Skeletal muscle satellite cell (primary cell): ENCODE measurements around the gene PRRT2. TPM values are rescaled to one million over a fixed set of nuclear protein-coding genes. Genes with fewer than 3 reads are reported as not detected.
"Not testable (repeated sequence)": the region's sequence is repeated elsewhere in the genome, so short reads cannot be mapped to it uniquely, and the experiment has no call there.

ENCODE experiments used
- H3K27me3 ChIP-seq: 2 replicates; pipeline ENCODE4 v1.7.0; 2013; ENCODE audit warnings: low read length; ENCODE audit not compliant: control insufficient read depth, insufficient read depth
- H3K36me3 ChIP-seq: 2 replicates; pipeline ENCODE4 v1.7.0; 2013; ENCODE audit warnings: mild to moderate bottlenecking, control low read depth, low read length; ENCODE audit not compliant: insufficient read depth
- H3K4me1 ChIP-seq: 2 replicates; pipeline ENCODE4 v1.7.0; 2013; ENCODE audit warnings: low read length; ENCODE audit not compliant: control insufficient read depth, insufficient read depth
- H3K4me2 ChIP-seq: 2 replicates; pipeline ENCODE4 v1.7.0; 2013; ENCODE audit warnings: mild to moderate bottlenecking, low read length
- H3K4me3 ChIP-seq: 2 replicates; pipeline ENCODE4 v1.7.0; 2013; ENCODE audit warnings: low read length
- H3K9ac ChIP-seq: 2 replicates; pipeline ENCODE4 v1.7.0; 2013; ENCODE audit warnings: mild to moderate bottlenecking, low read depth, low read length, moderate library complexity
- H3K9me3 ChIP-seq: replicated peaks from 2 replicates; pipeline ENCODE4 v1.7.0; 2013; ENCODE audit warnings: mild to moderate bottlenecking, control low read depth, low read length
- total RNA-seq: library from RNA; depleted of rRNA; stranded (reverse); fragments of >200 nt; gene quantifications from 2 replicates; pipeline ENCODE4 v1.2.3, GENCODE V29; 2012; rRNA removed

The PRRT2 gene
- 0.25 and 2.0 TPM in 2 replicates for total RNA-seq

- H3K4me3 ChIP-seq = peak within 1 kb of the TSS; percentile 65
- H3K27me3 ChIP-seq = no peaks in the 10 kb centered on the region
- H3K36me3 ChIP-seq = peaks cover 21% of the 10 kb centered on the region
- H3K4me2 ChIP-seq = peak within 1 kb of the TSS; percentile 94
- H3K9ac ChIP-seq = peak within 1 kb of the TSS; percentile 42
- peaks cover 55% of the 10 kb centered on the region for H3K4me1 ChIP-seq
- H3K9me3 ChIP-seq = no peaks in the 10 kb centered on the region
Observed at GRCh38 chr16:29811896-29812665, at the start of gene PRRT2. PRRT2 (plus strand) TSS chr16:29812193; CDS start chr16:29813055, 862 bp downstream.

DNA sequence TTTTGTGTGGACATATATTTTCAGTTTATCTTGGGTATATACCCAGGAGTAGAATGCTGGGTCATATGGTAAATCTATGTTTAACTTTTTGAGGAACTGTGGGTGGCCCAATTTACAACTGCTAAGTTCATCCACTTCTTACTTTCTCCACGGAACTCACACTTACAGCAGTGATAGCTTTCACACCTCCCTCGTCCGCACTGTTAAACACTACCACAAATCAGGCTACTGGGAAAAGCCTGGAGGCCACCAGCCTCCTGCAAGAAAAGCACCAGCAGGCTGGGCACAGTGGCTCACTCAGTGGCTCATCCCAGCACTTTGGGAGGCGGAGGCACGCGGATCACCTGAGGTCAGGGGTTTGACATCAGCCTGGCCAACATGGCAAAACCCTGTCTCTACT lies 48.7 kb upstream of the PRRT2 start:
- H3K9me3 ChIP-seq = no peaks in the 10 kb centered on the region
- H3K36me3 ChIP-seq = no peaks in the 10 kb centered on the region
- no peak overlapping the region for H3K9ac ChIP-seq
- no peaks in the 10 kb centered on the region for H3K4me1 ChIP-seq
- H3K4me3 ChIP-seq = no peak overlapping the region
- no peak overlapping the region for H3K4me2 ChIP-seq
- peaks cover 25% of the 10 kb centered on the region for H3K27me3 ChIP-seq

GRCh38 chr16:29765167-29766032 lies 46.6 kb upstream of the PRRT2 start:
- H3K36me3 ChIP-seq = no peaks in the 10 kb centered on the region
- no peaks in the 10 kb centered on the region for H3K9me3 ChIP-seq
- H3K27me3 ChIP-seq = peaks cover 29% of the 10 kb centered on the region
- no peak overlapping the region for H3K4me2 ChIP-seq
- H3K9ac ChIP-seq = no peak overlapping the region
- no peak overlapping the region for H3K4me3 ChIP-seq
- H3K4me1 ChIP-seq = no peaks in the 10 kb centered on the region

- Histone ChIP-seq H3K4me1 (no peaks in the 10 kb centered on the region), H3K27me3 (peaks cover 26% of the 10 kb centered on the region), H3K9ac (no peak overlapping the region), H3K36me3 (no peaks in the 10 kb centered on the region), H3K9me3 (no peaks in the 10 kb centered on the region), H3K4me2 (no peak overlapping the region), H3K4me3 (no peak overlapping the region)
Observed at GRCh38 chr16:29766571-29766970, 45.4 kb upstream of the PRRT2 start.

GRCh38 chr16:29767062-29767461 lies 44.9 kb upstream of the PRRT2 start:
- H3K4me1 ChIP-seq = no peaks in the 10 kb centered on the region
- no peak overlapping the region for H3K9ac ChIP-seq
- no peak overlapping the region for H3K4me2 ChIP-seq
- H3K36me3 ChIP-seq = no peaks in the 10 kb centered on the region
- H3K4me3 ChIP-seq = no peak overlapping the region
- peaks cover 26% of the 10 kb centered on the region for H3K27me3 ChIP-seq
- H3K9me3 ChIP-seq = no peaks in the 10 kb centered on the region

DNA sequence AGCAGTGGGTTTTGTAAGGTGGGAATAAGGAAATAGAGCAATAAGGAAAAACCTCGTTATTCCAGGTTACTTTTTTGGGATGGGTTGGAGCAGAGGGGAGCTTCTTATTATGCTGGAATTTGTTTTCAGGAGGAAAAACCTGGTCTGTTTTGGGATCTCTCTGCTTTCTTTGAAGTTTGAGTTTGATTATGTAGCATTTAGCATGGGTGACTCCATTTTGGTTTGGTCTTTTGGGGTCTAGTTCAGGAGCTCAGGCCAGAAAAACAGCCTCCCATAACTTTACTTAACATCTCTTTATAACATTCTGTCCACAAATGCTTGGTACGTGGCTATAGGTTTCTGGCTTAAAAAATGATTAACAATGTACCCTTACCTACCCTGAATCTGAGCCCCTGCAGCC lies 42.5 kb upstream of the PRRT2 start:
- H3K9ac ChIP-seq = no peak overlapping the region
- no peaks in the 10 kb centered on the region for H3K36me3 ChIP-seq
- peaks cover 9% of the 10 kb centered on the region for H3K27me3 ChIP-seq
- no peak overlapping the region for H3K4me2 ChIP-seq
- no peaks in the 10 kb centered on the region for H3K9me3 ChIP-seq
- no peaks in the 10 kb centered on the region for H3K4me1 ChIP-seq
- H3K4me3 ChIP-seq = no peak overlapping the region

GRCh38 chr16:29770250-29770929 lies 41.6 kb upstream of the PRRT2 start:
- H3K4me2 ChIP-seq = no peak overlapping the region
- H3K9ac ChIP-seq = no peak overlapping the region
- H3K4me1 ChIP-seq = no peaks in the 10 kb centered on the region
- H3K4me3 ChIP-seq = no peak overlapping the region
- no peaks in the 10 kb centered on the region for H3K36me3 ChIP-seq
- peaks cover 7% of the 10 kb centered on the region for H3K27me3 ChIP-seq
- no peaks in the 10 kb centered on the region for H3K9me3 ChIP-seq

GRCh38 chr16:29772330-29772729 lies 39.7 kb upstream of the PRRT2 start:
- H3K9ac ChIP-seq, H3K27me3 ChIP-seq, H3K4me1 ChIP-seq, H3K4me2 ChIP-seq, H3K4me3 ChIP-seq, H3K36me3 ChIP-seq, H3K9me3 ChIP-seq: not testable (repeated sequence)

GRCh38 chr16:29774730-29775129 lies 37.3 kb upstream of the PRRT2 start:
- Histone ChIP-seq H3K27me3 (peaks cover 21% of the 10 kb centered on the region), H3K9me3 (no peaks in the 10 kb centered on the region), H3K4me3 (no peak overlapping the region), H3K36me3 (no peaks in the 10 kb centered on the region), H3K4me1 (no peaks in the 10 kb centered on the region), H3K9ac (no peak overlapping the region), H3K4me2 (no peak overlapping the region)

- peaks cover 32% of the 10 kb centered on the region for H3K27me3 ChIP-seq
- no peaks in the 10 kb centered on the region for H3K9me3 ChIP-seq
- no peak overlapping the region for H3K4me2 ChIP-seq
- no peak overlapping the region for H3K9ac ChIP-seq
- H3K4me3 ChIP-seq = no peak overlapping the region
- no peaks in the 10 kb centered on the region for H3K4me1 ChIP-seq
- H3K36me3 ChIP-seq = no peaks in the 10 kb centered on the region
Observed at GRCh38 chr16:29775742-29776408, 36.1 kb upstream of the PRRT2 start.
